GM13977 (cell line): ENCODE results near the gene MYO18B.

Experiments
- DNase-seq: peaks from one replicate; pipeline ENCODE4 v3.0.0; 2012; ENCODE audit warnings: low spot score
- in situ Hi-C: fragments of 300-500 bp; cut with MboI; formaldehyde crosslinking; loops from one replicate; pipeline ENCODE4 v1.12.0; 2022; ENCODE audit warnings: low sequenced_read_pairs, low pct_unique_long_range_greater_than_20kb, mixed read lengths, inconsistent platforms; ENCODE audit not compliant: unreplicated experiment
- TF ChIP-seq, protein P1 (sequence below): IDR thresholded peaks from 2 replicates; pipeline ENCODE4 v1.5.1; 2012; ENCODE audit warnings: mild to moderate bottlenecking, control low read depth; ENCODE audit not compliant: insufficient read depth; ENCODE audit errors: extremely low read depth, missing control alignments

The MYO18B gene

DNA sequence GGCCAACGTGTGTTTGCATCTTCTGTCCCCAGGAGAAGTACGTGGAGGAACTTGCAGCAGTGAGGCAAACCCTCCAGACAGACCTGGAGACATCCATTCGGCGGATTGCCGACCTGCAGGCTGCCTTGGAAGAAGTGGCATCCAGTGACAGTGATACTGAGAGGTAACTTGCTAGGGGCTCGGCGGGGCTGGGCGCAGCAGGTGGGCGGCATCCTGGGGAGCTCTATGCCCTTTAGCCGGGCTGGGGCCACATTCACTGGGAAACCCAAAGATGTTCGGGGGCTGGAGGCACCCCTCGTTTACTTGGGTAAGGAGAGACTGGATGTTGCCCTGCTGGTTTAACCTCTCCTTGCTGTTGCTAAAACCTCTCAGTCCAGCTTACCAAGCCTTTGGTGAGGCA is 250.3 kb downstream of the MYO18B start:
- no peak for DNase-seq
- in situ Hi-C loops = no loop called here
- TF ChIP-seq, protein P1, sequence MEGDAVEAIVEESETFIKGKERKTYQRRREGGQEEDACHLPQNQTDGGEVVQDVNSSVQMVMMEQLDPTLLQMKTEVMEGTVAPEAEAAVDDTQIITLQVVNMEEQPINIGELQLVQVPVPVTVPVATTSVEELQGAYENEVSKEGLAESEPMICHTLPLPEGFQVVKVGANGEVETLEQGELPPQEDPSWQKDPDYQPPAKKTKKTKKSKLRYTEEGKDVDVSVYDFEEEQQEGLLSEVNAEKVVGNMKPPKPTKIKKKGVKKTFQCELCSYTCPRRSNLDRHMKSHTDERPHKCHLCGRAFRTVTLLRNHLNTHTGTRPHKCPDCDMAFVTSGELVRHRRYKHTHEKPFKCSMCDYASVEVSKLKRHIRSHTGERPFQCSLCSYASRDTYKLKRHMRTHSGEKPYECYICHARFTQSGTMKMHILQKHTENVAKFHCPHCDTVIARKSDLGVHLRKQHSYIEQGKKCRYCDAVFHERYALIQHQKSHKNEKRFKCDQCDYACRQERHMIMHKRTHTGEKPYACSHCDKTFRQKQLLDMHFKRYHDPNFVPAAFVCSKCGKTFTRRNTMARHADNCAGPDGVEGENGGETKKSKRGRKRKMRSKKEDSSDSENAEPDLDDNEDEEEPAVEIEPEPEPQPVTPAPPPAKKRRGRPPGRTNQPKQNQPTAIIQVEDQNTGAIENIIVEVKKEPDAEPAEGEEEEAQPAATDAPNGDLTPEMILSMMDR = no peak

DNA sequence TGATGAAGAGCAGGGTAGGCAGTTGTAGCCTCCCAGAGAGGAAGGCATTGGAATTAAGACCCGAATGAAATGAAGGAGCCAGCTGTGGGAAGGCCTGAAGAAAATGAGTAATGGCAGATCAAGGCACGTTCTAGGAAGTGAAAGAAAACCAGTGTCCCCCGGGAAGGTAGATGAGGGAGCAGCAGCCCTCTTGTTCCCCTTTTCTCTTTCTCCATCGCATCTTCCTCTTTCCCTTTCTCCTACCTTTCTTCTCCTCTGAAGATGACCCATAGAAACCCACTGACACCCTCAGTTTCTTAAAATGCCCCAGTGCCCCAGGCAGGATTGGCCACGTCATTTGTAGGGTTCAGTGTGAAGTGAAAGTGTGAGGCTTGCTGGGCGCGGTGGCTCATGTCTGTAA is 254.7 kb downstream of the MYO18B start:
- TF ChIP-seq, protein P1 = no peak
- no peak for DNase-seq
- in situ Hi-C loops = no loop called here

DNA sequence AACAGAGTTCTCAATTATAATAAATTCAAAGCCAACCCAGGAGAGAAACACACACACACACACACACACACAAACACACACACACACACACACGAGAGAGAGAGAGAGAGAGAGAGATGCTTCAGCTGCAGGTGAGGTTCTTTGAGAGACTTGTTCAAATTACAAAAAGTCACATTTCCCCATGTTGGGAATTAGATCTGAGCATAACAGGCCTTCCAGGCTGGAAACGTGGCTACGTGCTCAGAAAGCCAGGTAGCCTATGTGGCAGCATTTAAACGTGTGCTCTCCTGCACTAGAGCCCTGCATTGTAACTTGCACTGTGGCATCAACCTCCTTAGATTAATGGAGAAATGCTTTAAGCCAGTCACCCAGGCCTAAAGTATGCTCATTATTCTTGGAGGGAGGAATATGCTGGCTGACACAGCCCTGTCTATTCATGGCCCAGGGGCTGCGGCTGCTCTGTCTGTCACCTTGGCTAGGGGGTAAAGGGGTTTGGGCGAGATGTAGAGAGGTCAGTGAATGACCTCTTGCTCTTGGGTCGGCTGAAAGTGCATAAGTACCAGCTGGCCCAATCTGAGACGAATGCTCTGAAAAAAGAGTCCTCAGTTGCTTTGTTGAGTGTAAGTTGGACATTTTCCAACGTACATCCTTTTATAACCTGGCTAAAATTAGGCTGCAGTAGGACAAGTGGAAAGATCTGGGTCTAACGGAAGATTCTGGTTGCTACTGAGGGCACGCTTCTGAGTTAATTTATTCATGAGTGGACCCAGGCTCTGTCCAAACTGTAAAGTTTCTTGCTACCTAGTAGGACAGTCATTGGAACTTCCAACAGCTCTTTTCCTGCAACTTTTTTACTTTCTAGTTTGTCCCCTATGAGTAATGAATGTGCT is 256.1 kb downstream of the MYO18B start:
- TF ChIP-seq, protein P1 = no peak
- no peak for DNase-seq
- in situ Hi-C loops = no loop called here

DNA sequence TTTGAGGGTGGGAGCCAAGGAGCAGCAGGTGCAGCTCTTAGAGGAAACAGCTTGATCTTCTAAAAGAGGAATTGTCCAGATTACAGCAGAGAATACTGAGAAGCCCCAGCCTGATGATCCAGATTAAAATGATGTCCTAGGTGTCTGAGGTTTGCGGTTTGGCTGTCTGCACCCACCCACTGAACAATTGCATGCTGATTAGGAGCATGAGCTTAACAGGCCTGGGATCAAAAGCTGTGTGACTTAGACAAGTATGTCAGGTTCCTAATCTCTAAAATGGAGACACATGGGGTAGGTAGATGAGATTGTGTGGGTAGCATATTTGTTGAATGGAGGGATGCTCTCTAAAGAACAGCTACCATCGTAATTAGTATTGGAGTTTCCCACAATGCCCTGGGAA is 260.5 kb downstream of the MYO18B start:
- no peak for DNase-seq
- TF ChIP-seq, protein P1 = no peak
- in situ Hi-C loops = no loop called here

DNA sequence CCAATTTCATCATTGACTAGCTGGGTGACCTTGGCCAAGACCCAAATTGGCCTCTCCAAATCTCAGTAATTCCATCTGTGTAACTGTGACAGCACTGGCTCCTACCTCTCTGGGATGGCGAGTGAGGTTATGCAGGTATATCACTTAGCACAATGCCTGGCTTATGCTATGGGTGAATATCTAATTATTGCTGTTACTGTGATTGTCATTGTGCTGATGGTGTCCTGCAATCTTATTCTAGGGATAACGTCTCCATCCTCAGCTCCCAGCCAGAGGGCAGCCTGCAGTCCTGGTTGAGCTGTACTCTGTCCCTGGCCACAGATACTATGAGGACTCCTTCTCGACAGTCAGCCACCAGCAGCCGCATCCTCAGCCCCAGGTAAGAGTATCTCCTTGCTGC is 262.5 kb downstream of the MYO18B start:
- in situ Hi-C loops = no loop called here
- DNase-seq = no peak
- TF ChIP-seq, protein P1 = no peak

DNA sequence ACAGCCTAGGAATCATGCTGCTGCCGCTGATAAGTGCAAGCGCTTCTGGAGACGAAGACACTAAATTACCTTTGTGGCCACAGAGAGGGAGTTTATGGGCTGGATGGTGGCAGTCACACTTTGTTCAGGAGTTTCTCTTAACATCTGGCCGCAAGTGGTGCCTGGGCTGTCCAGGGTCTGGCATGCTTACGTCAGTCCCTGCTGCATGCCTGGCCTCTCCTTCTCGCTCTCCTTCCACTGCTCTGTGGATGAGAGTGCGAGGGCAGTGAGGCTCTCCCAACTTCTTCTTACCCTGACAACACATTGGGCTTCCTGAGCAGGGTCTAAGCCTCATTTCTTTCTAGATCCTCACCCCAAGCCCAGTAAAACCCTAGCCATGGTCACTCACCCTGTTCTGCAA is 266.6 kb downstream of the MYO18B start:
- in situ Hi-C loops = no loop called here
- DNase-seq = no peak
- TF ChIP-seq, protein P1 = no peak
